Activated naive CD4-positive, alpha-beta T cell treated with anti-CD3 and anti-CD28 coated beads, Interleukin-2, amount 10 ng/mL, durations not matched to agents 7 days and 5 days (primary cell): ENCODE measurements around the gene TAL1.
A peak's percentile ranks its signal among the peaks of the same experiment; 100 is the strongest.
"Not testable (repeated sequence)": the region's sequence is repeated elsewhere in the genome, so short reads cannot be mapped to it uniquely, and the experiment has no call there.

ENCODE experiments used
- CTCF ChIA-PET: fragments of 350-600 bp; sonication (Branson Sonifier 250); formaldehyde crosslinking; loops from one replicate; lab custom pipeline; 2021; ENCODE audit warnings: antibody characterized with exemption; lab: Charles Lee
- DNase-seq: peaks from one replicate; pipeline ENCODE4 v3.0.0-alpha.2; 2020
- H3K27ac Mint-ChIP-seq: one replicate; pipeline ENCODE4 v1.8.0; 2021; ENCODE audit warnings: mild to moderate bottlenecking, moderate library complexity, mixed read lengths
- H3K27me3 Mint-ChIP-seq: one replicate; pipeline ENCODE4 v1.8.0; 2021; ENCODE audit warnings: mild to moderate bottlenecking, mixed read lengths
- H3K36me3 Mint-ChIP-seq: one replicate; pipeline ENCODE4 v1.8.0; 2021; ENCODE audit warnings: mixed read lengths
- H3K4me1 Mint-ChIP-seq: one replicate; pipeline ENCODE4 v1.8.0; 2021; ENCODE audit warnings: mixed read lengths
- H3K4me3 Mint-ChIP-seq: one replicate; pipeline ENCODE4 v1.8.0; 2021; ENCODE audit warnings: mild to moderate bottlenecking, moderate library complexity, mixed read lengths
- H3K9me3 Mint-ChIP-seq: one replicate; pipeline ENCODE4 v1.8.0; 2021; ENCODE audit warnings: mixed read lengths

Gene TAL1

DNA sequence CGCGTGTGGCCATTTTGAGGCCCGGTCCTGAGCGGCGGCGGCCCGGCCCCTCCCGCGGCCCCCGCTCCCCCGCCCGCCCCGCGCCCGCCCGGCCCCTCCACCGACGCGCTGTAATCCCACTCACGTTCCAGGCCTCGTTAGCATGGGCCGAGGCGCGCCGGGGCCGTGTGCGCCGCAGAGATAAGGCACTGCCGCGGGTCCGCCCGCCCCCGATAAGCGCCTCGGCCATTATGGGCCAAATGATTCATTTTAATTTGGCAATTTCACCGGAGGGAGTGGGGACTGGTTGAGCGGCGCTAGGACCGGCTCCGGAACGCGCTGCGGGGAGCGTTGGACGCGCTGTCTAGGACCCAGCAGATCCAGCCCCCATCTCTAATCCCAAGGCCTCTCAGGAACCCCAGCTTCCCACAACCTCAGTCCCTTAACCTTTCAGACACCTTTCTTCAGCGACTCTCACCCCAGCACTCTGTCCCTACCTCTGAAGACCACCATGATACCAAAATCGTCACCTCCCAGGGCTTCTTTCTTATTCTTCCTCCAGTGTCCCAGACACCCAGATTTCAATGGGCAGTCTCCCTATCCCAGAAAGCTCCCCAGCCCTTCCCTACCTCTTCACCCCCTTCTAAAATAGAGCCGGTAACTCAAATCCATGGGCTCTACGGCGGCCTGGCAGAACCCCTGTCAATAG, at the start of gene TAL1:
TAL1 (minus strand) TSS at position 39 of the 688 bp plus-strand sequence. CDS start 6,337 bp downstream, outside the sequence.
- peak within 1 kb of the TSS; percentile 74 for H3K27ac Mint-ChIP-seq
- H3K36me3 Mint-ChIP-seq, result peaks cover 4% of the 10 kb centered on the region
- peaks cover 99% of the 10 kb centered on the region for H3K27me3 Mint-ChIP-seq
- no peak for DNase-seq
- peak within 1 kb of the TSS; percentile 40 for H3K4me3 Mint-ChIP-seq
- no peaks in the 10 kb centered on the region for H3K9me3 Mint-ChIP-seq
- peaks cover 30% of the 10 kb centered on the region for H3K4me1 Mint-ChIP-seq
- CTCF ChIA-PET, result no interaction called here

GRCh38 chr1:47280142-47280541, 48.1 kb upstream of the TAL1 start:
- Mint-ChIP-seq H3K4me1 (peaks cover 2% of the 10 kb centered on the region), H3K27me3 (no peaks in the 10 kb centered on the region), H3K27ac (no peak overlapping the region), H3K9me3 (no peaks in the 10 kb centered on the region), H3K4me3 (no peak overlapping the region), H3K36me3 (peaks cover 43% of the 10 kb centered on the region)
- CTCF ChIA-PET, result no interaction called here
- no peak for DNase-seq

DNA sequence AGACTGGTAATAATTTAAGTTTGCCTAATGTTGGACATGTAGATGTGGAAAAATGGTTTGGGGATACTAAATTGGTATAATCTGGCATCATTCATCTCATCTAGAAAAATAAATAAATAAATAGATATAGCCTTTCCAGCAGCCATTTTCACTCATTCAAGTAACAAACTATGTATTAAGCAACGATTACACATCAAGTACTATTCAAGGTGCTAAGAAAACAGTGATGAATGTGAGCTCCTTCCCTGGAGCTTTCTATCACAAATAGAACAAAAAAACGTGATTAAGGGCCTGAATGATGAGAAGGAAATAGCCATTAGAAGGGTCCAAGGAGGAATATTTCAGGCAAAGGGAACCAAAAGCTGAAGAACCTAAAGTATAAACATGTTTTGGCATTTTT, 44.8 kb upstream of the TAL1 start:
- CTCF ChIA-PET, result interaction anchor here (1.0 kb wide), 1 partner anchor 14 kb away, joined by 3 read pairs; no protein-coding TSS in a partner anchor
- no peaks in the 10 kb centered on the region for H3K9me3 Mint-ChIP-seq
- DNase-seq, result no peak
- H3K4me1 Mint-ChIP-seq, result peaks cover 2% of the 10 kb centered on the region
- no peak overlapping the region for H3K4me3 Mint-ChIP-seq
- H3K27me3 Mint-ChIP-seq, result no peaks in the 10 kb centered on the region
- H3K36me3 Mint-ChIP-seq, result peaks cover 47% of the 10 kb centered on the region
- no peak overlapping the region for H3K27ac Mint-ChIP-seq

DNA sequence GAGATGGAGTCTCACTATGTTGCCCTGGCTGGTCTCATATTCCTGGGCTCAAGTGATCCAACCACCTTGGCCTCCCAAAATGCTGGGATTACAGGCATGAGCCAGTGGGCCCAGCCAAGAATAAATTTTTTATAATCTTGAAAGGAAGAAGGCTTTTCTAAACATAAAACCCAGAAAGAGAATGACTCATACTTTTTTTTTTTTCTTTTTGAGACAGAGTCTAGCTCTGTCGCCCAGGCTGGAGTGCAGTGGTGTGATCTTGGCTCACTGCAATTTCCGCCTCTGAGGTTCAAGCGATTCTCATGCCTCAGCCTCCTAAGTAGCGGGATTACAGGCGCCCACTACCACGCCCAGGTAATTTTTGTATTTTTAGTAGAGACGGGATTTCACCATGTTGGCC, 43.8 kb upstream of the TAL1 start:
- H3K4me3 Mint-ChIP-seq, DNase-seq, H3K9me3 Mint-ChIP-seq, H3K4me1 Mint-ChIP-seq, H3K27ac Mint-ChIP-seq, H3K27me3 Mint-ChIP-seq: not testable (repeated sequence)
- H3K36me3 Mint-ChIP-seq, result peaks cover 44% of the 10 kb centered on the region
- CTCF ChIA-PET, result interaction anchor here (1.0 kb wide), 1 partner anchor 13 kb away, joined by 3 read pairs; no protein-coding TSS in a partner anchor

- not testable (repeated sequence) for H3K9me3 Mint-ChIP-seq, H3K27me3 Mint-ChIP-seq, H3K27ac Mint-ChIP-seq, DNase-seq, H3K4me1 Mint-ChIP-seq, H3K4me3 Mint-ChIP-seq
- CTCF ChIA-PET, result interaction anchor here (1.1 to 1.2 kb wide), 2 partner anchors 73 to 87 kb away, joined by 3 read pairs; no protein-coding TSS in a partner anchor
- H3K36me3 Mint-ChIP-seq, result peaks cover 45% of the 10 kb centered on the region
Measured at GRCh38 chr1:47265529-47265928, 33.5 kb upstream of the TAL1 start.

GRCh38 chr1:47262787-47263413, 30.9 kb upstream of the TAL1 start:
- H3K27me3 Mint-ChIP-seq, result no peaks in the 10 kb centered on the region
- CTCF ChIA-PET, result interaction anchor here (0.7 to 3.6 kb wide), 17 partner anchors 10 to 175 kb away, joined by 3 to 63 read pairs (median 3); partner anchors contain the start of genes FOXD2 and PDZK1IP1

GRCh38 chr1:47257224-47257623, 25.2 kb upstream of the TAL1 start:
- CTCF ChIA-PET, result interaction anchor here (0.8 to 1.2 kb wide), 2 partner anchors 9 to 78 kb away, joined by 3 read pairs; no protein-coding TSS in a partner anchor

More at GRCh38 chr1:47262787-47263413, 30.9 kb upstream of the TAL1 start:
- peak; percentile 66 for DNase-seq
- no peak overlapping the region for H3K4me3 Mint-ChIP-seq
- peaks cover 42% of the 10 kb centered on the region for H3K36me3 Mint-ChIP-seq
- H3K27ac Mint-ChIP-seq, result no peak overlapping the region
- H3K4me1 Mint-ChIP-seq, result no peaks in the 10 kb centered on the region
- no peaks in the 10 kb centered on the region for H3K9me3 Mint-ChIP-seq

DNA sequence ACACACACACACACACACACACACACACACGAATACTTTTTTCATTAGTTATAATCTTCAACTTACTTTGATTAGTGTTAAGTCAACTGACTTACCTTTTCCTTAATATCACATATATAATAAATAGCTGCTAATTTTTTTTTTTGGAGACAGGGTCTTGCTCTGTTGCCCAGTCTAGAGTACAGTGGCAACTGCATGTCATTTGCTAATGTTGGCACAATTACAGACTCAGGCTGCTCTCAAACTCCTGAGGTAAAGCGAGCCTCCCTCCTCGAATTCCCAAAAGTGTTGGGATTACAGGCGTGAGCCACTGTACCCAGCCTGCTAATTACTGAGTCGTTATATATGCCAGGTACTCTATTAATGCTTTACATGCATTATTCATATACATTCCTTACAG, 20.8 kb upstream of the TAL1 start:
- H3K27ac Mint-ChIP-seq, result no peak overlapping the region
- peaks cover 45% of the 10 kb centered on the region for H3K36me3 Mint-ChIP-seq
- no peak overlapping the region for H3K4me3 Mint-ChIP-seq
- no peaks in the 10 kb centered on the region for H3K9me3 Mint-ChIP-seq
- no peaks in the 10 kb centered on the region for H3K4me1 Mint-ChIP-seq
- CTCF ChIA-PET, result interaction anchor here (2.7 kb wide), 1 partner anchor 10 kb away, joined by 8 read pairs; no protein-coding TSS in a partner anchor
- no peak for DNase-seq
- no peaks in the 10 kb centered on the region for H3K27me3 Mint-ChIP-seq

More at GRCh38 chr1:47257224-47257623, 25.2 kb upstream of the TAL1 start:
- Mint-ChIP-seq H3K36me3 (peaks cover 32% of the 10 kb centered on the region), H3K4me1 (no peaks in the 10 kb centered on the region), H3K27ac (no peak overlapping the region), H3K27me3 (no peaks in the 10 kb centered on the region), H3K9me3 (no peaks in the 10 kb centered on the region), H3K4me3 (no peak overlapping the region)
- no peak for DNase-seq

DNA sequence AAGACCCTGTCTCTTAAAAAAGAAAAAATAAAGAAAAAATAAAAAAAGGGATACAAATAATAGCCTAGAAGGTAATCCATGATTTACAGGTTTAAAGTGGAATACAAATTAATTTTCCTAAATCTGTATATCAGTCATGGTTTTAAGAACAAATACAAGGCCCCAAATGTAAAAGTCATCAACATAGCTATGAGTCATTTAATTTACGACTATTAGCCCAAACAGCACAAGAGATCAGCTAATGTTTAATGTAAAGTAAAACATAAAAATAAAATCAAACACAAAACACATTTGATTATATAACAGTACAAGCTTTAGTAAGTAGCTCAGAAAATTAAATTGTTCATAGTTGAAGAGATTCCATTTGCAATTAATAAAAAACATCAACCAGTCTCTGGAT, 20.3 kb upstream of the TAL1 start:
- no peak for DNase-seq
- Mint-ChIP-seq H3K27me3 (no peaks in the 10 kb centered on the region), H3K27ac (no peak overlapping the region), H3K4me1 (no peaks in the 10 kb centered on the region), H3K9me3 (no peaks in the 10 kb centered on the region), H3K4me3 (no peak overlapping the region), H3K36me3 (peaks cover 41% of the 10 kb centered on the region)
- CTCF ChIA-PET, result interaction anchor here (1.3 to 2.7 kb wide), 2 partner anchors 11 to 58 kb away, joined by 3 to 8 read pairs; no protein-coding TSS in a partner anchor

DNA sequence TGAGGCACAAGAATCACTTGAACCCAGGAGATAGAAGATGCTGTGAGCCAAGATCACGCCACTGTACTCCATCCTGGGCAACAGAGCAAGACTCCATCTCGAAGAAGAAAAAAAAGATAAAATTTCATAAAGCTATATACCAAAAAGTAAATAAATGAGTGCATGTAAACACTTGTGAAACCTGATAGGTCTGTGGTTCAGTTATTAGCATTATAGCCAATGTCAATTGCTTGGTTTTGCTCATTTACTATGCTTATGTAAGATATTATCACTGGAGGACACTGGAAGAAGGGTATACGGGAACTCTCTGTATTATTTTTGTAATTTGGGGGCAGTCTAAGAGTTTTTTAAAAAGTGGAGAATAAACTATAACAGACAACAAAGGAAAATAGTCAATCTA, 17.7 kb upstream of the TAL1 start:
- Mint-ChIP-seq H3K4me1 (no peaks in the 10 kb centered on the region), H3K36me3 (peaks cover 31% of the 10 kb centered on the region), H3K9me3 (no peaks in the 10 kb centered on the region), H3K27ac (no peak overlapping the region), H3K4me3 (no peak overlapping the region), H3K27me3 (peaks cover 6% of the 10 kb centered on the region)
- no peak for DNase-seq
- CTCF ChIA-PET, result no interaction called here

- Mint-ChIP-seq H3K9me3 (no peaks in the 10 kb centered on the region), H3K4me3 (no peak overlapping the region), H3K4me1 (peaks cover 4% of the 10 kb centered on the region), H3K27ac (no peak overlapping the region), H3K27me3 (peaks cover 48% of the 10 kb centered on the region), H3K36me3 (peaks cover 4% of the 10 kb centered on the region)
- no peak for DNase-seq
- CTCF ChIA-PET, result no interaction called here
Measured at GRCh38 chr1:47244339-47244862, 12.4 kb upstream of the TAL1 start.

- Mint-ChIP-seq H3K4me3 (no peak overlapping the region), H3K36me3 (peaks cover 2% of the 10 kb centered on the region), H3K27me3 (peaks cover 53% of the 10 kb centered on the region), H3K9me3 (no peaks in the 10 kb centered on the region), H3K27ac (no peak overlapping the region), H3K4me1 (peaks cover 9% of the 10 kb centered on the region)
- CTCF ChIA-PET, result no interaction called here
- no peak for DNase-seq
Measured at GRCh38 chr1:47243910-47244309, 11.9 kb upstream of the TAL1 start.

GRCh38 chr1:47241114-47242113, 9.4 kb upstream of the TAL1 start:
- H3K27ac Mint-ChIP-seq, result no peak overlapping the region
- H3K36me3 Mint-ChIP-seq, result no peaks in the 10 kb centered on the region
- H3K4me1 Mint-ChIP-seq, result peaks cover 22% of the 10 kb centered on the region
- H3K4me3 Mint-ChIP-seq, result no peak overlapping the region
- H3K27me3 Mint-ChIP-seq, result peaks cover 71% of the 10 kb centered on the region
- CTCF ChIA-PET, result interaction anchor here (1.1 kb wide), 1 partner anchor 66 kb away, joined by 3 read pairs; no protein-coding TSS in a partner anchor
- DNase-seq, result no peak
- no peaks in the 10 kb centered on the region for H3K9me3 Mint-ChIP-seq
